HEK293 (cell line): ENCODE measurements around the gene APH1A.
A peak's percentile ranks its signal among the peaks of the same experiment; 100 is the strongest.

Experiments used
- CTCF ChIA-PET: fragments of 350-600 bp; formaldehyde crosslinking; extraction: SDS; loops from one replicate; lab custom pipeline; 2021; ENCODE audit warnings: antibody characterized with exemption; lab: Yijun Ruan, JAX
- POLR2A ChIA-PET: fragments of 300-600 bp; formaldehyde crosslinking; extraction: SDS; loops from one replicate; lab custom pipeline; 2020; ENCODE audit warnings: antibody characterized with exemption, inconsistent platforms; lab: Yijun Ruan, JAX
- H3K27ac ChIP-seq: fragments of 200-500 bp; sonication (Bioruptor generic); 2 replicates; pipeline ENCODE4 v1.5.1; 2014; ENCODE audit warnings: low read depth, low read length, control low read depth, inconsistent platforms; ENCODE audit errors: extremely low read depth
- H3K36me3 ChIP-seq, 2 experiments: fragments of 200-500 bp in 1 of 2; sonication (Bioruptor generic) in 1 of 2; 1 replicate in 1 of 2; 2 replicates in 1 of 2; pipeline ENCODE4 v1.5.1; 2014 to 2017; ENCODE audit warnings: inconsistent platforms in 2 of 2, low read length in 2 of 2; ENCODE audit not compliant: control insufficient read depth in 2 of 2, insufficient read depth in 1 of 2
- H3K4me1 ChIP-seq: fragments of 200-500 bp; sonication (Bioruptor generic); 2 replicates; pipeline ENCODE4 v1.5.1; 2014; ENCODE audit warnings: mild to moderate bottlenecking, low read length, inconsistent platforms; ENCODE audit not compliant: control insufficient read depth, insufficient read depth
- H3K4me3 ChIP-seq: 2 replicates; pipeline ENCODE4 v1.5.1; 2011; ENCODE audit warnings: low read depth, mild to moderate bottlenecking, control low read depth, low read length, moderate library complexity
- H3K9me3 ChIP-seq: fragments of 200-500 bp; sonication (Bioruptor generic); 2 replicates; pipeline ENCODE4 v1.5.1; 2014; ENCODE audit warnings: low read depth, low read length, inconsistent platforms; ENCODE audit not compliant: control insufficient read depth, insufficient read depth
- CTCF ChIP-seq: fragments of 450-650 bp; formaldehyde crosslinking; IDR thresholded peaks from 2 replicates; pipeline ENCODE4 v1.5.1; 2016; ENCODE audit warnings: missing biosample characterization, missing genetic modification characterization
- EGR2 ChIP-seq: fragments of 450-650 bp; formaldehyde crosslinking; IDR thresholded peaks from 2 replicates; pipeline ENCODE4 v1.5.1; 2016; ENCODE audit warnings: low read depth, missing biosample characterization, missing genetic modification characterization
- GLIS2 ChIP-seq: fragments of 450-650 bp; formaldehyde crosslinking; IDR thresholded peaks from 2 replicates; pipeline ENCODE4 v1.5.1; 2016; ENCODE audit warnings: missing biosample characterization, missing genetic modification characterization
- YY2 ChIP-seq: fragments of 450-650 bp; formaldehyde crosslinking; IDR thresholded peaks from 2 replicates; pipeline ENCODE4 v1.5.1; 2016; ENCODE audit warnings: missing biosample characterization, missing genetic modification characterization
- ZBTB49 ChIP-seq: fragments of 450-650 bp; formaldehyde crosslinking; IDR thresholded peaks from 2 replicates; pipeline ENCODE4 v1.5.1; 2016; ENCODE audit warnings: missing biosample characterization, missing genetic modification characterization, low read depth
- ZBTB6 ChIP-seq: fragments of 450-650 bp; formaldehyde crosslinking; IDR thresholded peaks from 2 replicates; pipeline ENCODE4 v1.5.1; 2017; ENCODE audit warnings: missing biosample characterization, missing genetic modification characterization
- ZFHX2 ChIP-seq: fragments of 450-650 bp; formaldehyde crosslinking; conservative IDR thresholded peaks from 2 replicates; pipeline ENCODE4 v1.5.1; 2016; ENCODE audit warnings: missing biosample characterization, missing genetic modification characterization
- ZNF211 ChIP-seq: fragments of 450-650 bp; formaldehyde crosslinking; IDR thresholded peaks from 2 replicates; pipeline ENCODE4 v1.5.1; 2016; ENCODE audit warnings: low read depth, missing biosample characterization, missing genetic modification characterization
- ZNF513 ChIP-seq: fragments of 450-650 bp; IDR thresholded peaks from 2 replicates; pipeline ENCODE4 v1.5.1; 2018; ENCODE audit warnings: missing biosample characterization, missing genetic modification characterization
- ZNF654 ChIP-seq: fragments of 450-650 bp; formaldehyde crosslinking; IDR thresholded peaks from 2 replicates; pipeline ENCODE4 v1.5.1; 2016; ENCODE audit warnings: low read depth, missing biosample characterization, missing genetic modification characterization
- ZNF692 ChIP-seq: fragments of 450-650 bp; formaldehyde crosslinking; IDR thresholded peaks from 2 replicates; pipeline ENCODE4 v1.5.1; 2016; ENCODE audit warnings: missing biosample characterization, missing genetic modification characterization
- ZNF785 ChIP-seq: fragments of 450-650 bp; formaldehyde crosslinking; IDR thresholded peaks from 2 replicates; pipeline ENCODE4 v1.5.1; 2016; ENCODE audit warnings: missing biosample characterization, missing genetic modification characterization
- ZNF791 ChIP-seq: fragments of 450-650 bp; formaldehyde crosslinking; IDR thresholded peaks from 2 replicates; pipeline ENCODE4 v1.5.1; 2016; ENCODE audit warnings: missing biosample characterization, missing genetic modification characterization

APH1A gene

GRCh38 chr1:150235852-150236613 is 32.8 kb downstream of the APH1A start, which contains the start of gene ANP32E (continued):
- no peak for TF ChIP-seq ZBTB6 (tag by site-specific recombination)
- TF ChIP-seq, all 188 proteins: peak for 91

- CTCF ChIA-PET: interaction anchor here (0.6 to 0.8 kb wide), 3 partner anchors 40 to 73 kb away, joined by 3 to 4 read pairs (median 3); no protein-coding TSS in a partner anchor
- H3K27ac ChIP-seq: peak overlapping the region; percentile 82
- no peaks in the 10 kb centered on the region; the same call in 1 of the 2 replicates for H3K4me1 ChIP-seq
- H3K4me3 ChIP-seq: peak overlapping the region; percentile 89
- no peaks in the 10 kb centered on the region for H3K9me3 ChIP-seq
- TF ChIP-seq GLIS2 (tag by site-specific recombination) (peak; percentile 81), ZNF211 (tag by site-specific recombination) (no peak), ZNF654 (0 out of 2 replicates have a peak, but pooled peaks have one; percentile 3), ZNF785 (no peak), ZNF791 (tag by site-specific recombination) (no peak), ZFHX2 (tag by site-specific recombination) (peak; percentile 88), ZBTB49 (tag by site-specific recombination) (no peak), ZNF513 (tag by site-specific recombination) (0 out of 2 replicates have a peak, but pooled peaks have one; percentile 62), ZNF692 (tag by site-specific recombination) (no peak), CTCF (peak; percentile 65), EGR2 (tag by site-specific recombination) (peak; percentile 68; the same call in 1 of the 2 replicates), YY2 (tag by site-specific recombination) (no peak)
- H3K36me3 ChIP-seq: peaks cover 10 to 13% of the 10 kb centered on the region in 2 experiments
- POLR2A ChIA-PET: interaction anchor here (0.8 kb wide), 1 partner anchor 128 kb away, joined by 4 read pairs; the partner anchor contains the start of gene RPRD2
Observed at GRCh38 chr1:150235294-150235851, 33.4 kb downstream of the APH1A start.
